Thyroid gland (tissue), 4 donors: ENCODE measurements around the gene KCNMB2.

Experiments
- CTCF ChIP-seq, 6 experiments: fragments of 200-600 bp in 3 of 6; fragments of 450-650 bp in 3 of 6; sonication (generic) in 3 of 6; IDR thresholded peaks; one replicate each; pipeline ENCODE4 v1.5.1; 2016 to 2019; ENCODE audit warnings: antibody characterized with exemption in 6 of 6, mild to moderate bottlenecking in 2 of 6, inconsistent platforms in 1 of 6, moderate library complexity in 1 of 6
- POLR2A ChIP-seq, 2 donors: fragments of 450-650 bp; IDR thresholded peaks; one replicate each; pipeline ENCODE4 v1.6.1; 2017; ENCODE audit warnings: antibody characterized with exemption in 2 of 2, mild to moderate bottlenecking in 2 of 2, moderate library complexity in 1 of 2

- no peak for TF ChIP-seq CTCF (IDR thresholded peaks at IDR 0.05)
- no peak for TF ChIP-seq POLR2A (IDR thresholded peaks at IDR 0.05)
Observed at GRCh38 chr3:178762385-178762784, 226.1 kb downstream of the KCNMB2 start.
